ENCODE results near the gene CDC14B.

Gene CDC14B

GRCh38 chr9:96486386-96487028, 133.1 kb downstream of the CDC14B start:
- TF ChIP-seq SIN3A (IDR thresholded peaks at IDR 0.05; ENCODE audit: borderline replicate concordance, insufficient read depth, low read length) = no peak
- TF ChIP-seq FOXP2 (optimal IDR thresholded peaks at IDR 0.05; ENCODE audit: borderline replicate concordance, extremely low read depth, extremely low read length, insufficient read depth) = peak; percentile 19

GRCh38 chr9:96485280-96485679, 134.4 kb downstream of the CDC14B start:
- no peak for TF ChIP-seq TAF1 (IDR thresholded peaks at IDR 0.05; ENCODE audit: borderline replicate concordance, insufficient read depth, low read length)

GRCh38 chr9:96484521-96484931, 135.1 kb downstream of the CDC14B start:
- TF ChIP-seq REST (IDR thresholded peaks at IDR 0.05; ENCODE audit: insufficient read depth in 1 of 2, low read depth in 2 of 2, low read length in 2 of 2) (no peak), TAF1 (IDR thresholded peaks at IDR 0.05; ENCODE audit: borderline replicate concordance, insufficient read depth, low read length) (no peak), SIN3A (IDR thresholded peaks at IDR 0.05; ENCODE audit: borderline replicate concordance, insufficient read depth, low read length) (no peak), POLR2AphosphoS5 (IDR thresholded peaks at IDR 0.05; ENCODE audit: low read depth, low read length) (no peak), FOXP2 (optimal IDR thresholded peaks at IDR 0.05; ENCODE audit: borderline replicate concordance, extremely low read depth, extremely low read length, insufficient read depth) (no peak)

- TF ChIP-seq REST (IDR thresholded peaks at IDR 0.05; ENCODE audit: insufficient read depth in 1 of 2, low read depth in 2 of 2, low read length in 2 of 2) (no peak), FOXP2 (optimal IDR thresholded peaks at IDR 0.05; ENCODE audit: borderline replicate concordance, extremely low read depth, extremely low read length, insufficient read depth) (no peak), TAF1 (IDR thresholded peaks at IDR 0.05; ENCODE audit: borderline replicate concordance, insufficient read depth, low read length) (no peak), SIN3A (IDR thresholded peaks at IDR 0.05; ENCODE audit: borderline replicate concordance, insufficient read depth, low read length) (no peak), POLR2AphosphoS5 (IDR thresholded peaks at IDR 0.05; ENCODE audit: low read depth, low read length) (no peak)
Observed at GRCh38 chr9:96483733-96484390, 135.8 kb downstream of the CDC14B start.

- no peak for TF ChIP-seq TAF1 (IDR thresholded peaks at IDR 0.05; ENCODE audit: borderline replicate concordance, insufficient read depth, low read length)
- TF ChIP-seq SIN3A (IDR thresholded peaks at IDR 0.05; ENCODE audit: borderline replicate concordance, insufficient read depth, low read length) = no peak
- TF ChIP-seq REST (IDR thresholded peaks at IDR 0.05; ENCODE audit: insufficient read depth in 1 of 2, low read depth in 2 of 2, low read length in 2 of 2) = no peak
- TF ChIP-seq POLR2AphosphoS5 (IDR thresholded peaks at IDR 0.05; ENCODE audit: low read depth, low read length) = no peak
- no peak for TF ChIP-seq FOXP2 (optimal IDR thresholded peaks at IDR 0.05; ENCODE audit: borderline replicate concordance, extremely low read depth, extremely low read length, insufficient read depth)
Observed at GRCh38 chr9:96483197-96483596, 136.4 kb downstream of the CDC14B start.

GRCh38 chr9:96482476-96482875, 137.2 kb downstream of the CDC14B start:
- no peak for TF ChIP-seq TAF1 (IDR thresholded peaks at IDR 0.05; ENCODE audit: borderline replicate concordance, insufficient read depth, low read length)
- TF ChIP-seq REST (IDR thresholded peaks at IDR 0.05; ENCODE audit: insufficient read depth in 1 of 2, low read depth in 2 of 2, low read length in 2 of 2) = no peak
- TF ChIP-seq FOXP2 (optimal IDR thresholded peaks at IDR 0.05; ENCODE audit: borderline replicate concordance, extremely low read depth, extremely low read length, insufficient read depth) = no peak
- TF ChIP-seq POLR2AphosphoS5 (IDR thresholded peaks at IDR 0.05; ENCODE audit: low read depth, low read length) = no peak
- no peak for TF ChIP-seq SIN3A (IDR thresholded peaks at IDR 0.05; ENCODE audit: borderline replicate concordance, insufficient read depth, low read length)
